DMS53 (cell line): ENCODE measurements around the gene IGFN1.
"Not testable (repeated sequence)": the region's sequence is repeated elsewhere in the genome, so short reads cannot be mapped to it uniquely, and the experiment has no call there.

ENCODE experiments used
- DNase-seq: peaks from one replicate; lab custom pipeline; 2025; lab: John Stamatoyannopoulos, UW

The IGFN1 gene

GRCh38 chr1:201250326-201251011 lies 59.8 kb downstream of the IGFN1 start:
- no peak for DNase-seq

DNA sequence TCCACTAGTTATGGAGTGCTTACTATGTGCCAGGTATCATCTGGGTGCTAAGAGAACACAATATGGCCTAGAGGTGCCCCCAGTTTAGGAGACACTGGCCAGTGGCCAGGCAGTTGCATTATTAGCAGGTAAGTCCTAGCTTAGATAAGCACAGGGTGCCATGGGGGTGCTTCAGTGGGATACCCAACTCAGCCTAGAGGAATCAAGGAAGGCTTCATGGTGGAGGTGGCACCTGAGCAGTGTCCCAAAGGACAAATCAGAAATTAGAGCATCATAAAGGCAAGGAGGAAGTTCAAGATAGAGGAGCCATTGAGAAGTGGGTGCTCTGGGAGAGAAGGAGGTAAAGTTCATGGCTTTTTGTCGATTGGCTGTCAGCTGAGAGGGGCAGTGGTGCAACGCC lies 60.8 kb downstream of the IGFN1 start:
- no peak for DNase-seq

- no peak for DNase-seq
Observed at GRCh38 chr1:201251851-201252430, 61.3 kb downstream of the IGFN1 start.

GRCh38 chr1:201252944-201253371 lies 62.3 kb downstream of the IGFN1 start:
- DNase-seq, result peak; percentile 68

DNA sequence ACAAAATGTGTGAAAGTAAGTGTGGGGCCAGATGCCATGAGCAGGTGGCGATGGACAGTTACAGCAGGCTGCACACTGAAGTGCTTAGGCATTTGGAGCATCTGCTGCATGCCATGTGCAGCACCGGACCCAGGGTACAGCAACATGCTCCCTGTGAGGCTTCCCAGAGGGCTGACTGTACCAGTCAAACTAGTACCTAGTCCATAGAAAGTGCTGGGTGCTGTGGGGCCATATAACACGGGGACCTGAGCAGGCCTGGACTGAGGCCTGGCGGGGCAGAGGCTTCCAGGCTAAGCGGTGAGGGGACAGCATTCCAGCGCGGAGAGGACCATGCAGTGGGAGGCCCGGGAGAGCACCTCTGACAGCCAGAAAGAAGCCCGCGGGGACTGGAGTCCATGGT lies 62.8 kb downstream of the IGFN1 start:
- peak; percentile 91 for DNase-seq

DNA sequence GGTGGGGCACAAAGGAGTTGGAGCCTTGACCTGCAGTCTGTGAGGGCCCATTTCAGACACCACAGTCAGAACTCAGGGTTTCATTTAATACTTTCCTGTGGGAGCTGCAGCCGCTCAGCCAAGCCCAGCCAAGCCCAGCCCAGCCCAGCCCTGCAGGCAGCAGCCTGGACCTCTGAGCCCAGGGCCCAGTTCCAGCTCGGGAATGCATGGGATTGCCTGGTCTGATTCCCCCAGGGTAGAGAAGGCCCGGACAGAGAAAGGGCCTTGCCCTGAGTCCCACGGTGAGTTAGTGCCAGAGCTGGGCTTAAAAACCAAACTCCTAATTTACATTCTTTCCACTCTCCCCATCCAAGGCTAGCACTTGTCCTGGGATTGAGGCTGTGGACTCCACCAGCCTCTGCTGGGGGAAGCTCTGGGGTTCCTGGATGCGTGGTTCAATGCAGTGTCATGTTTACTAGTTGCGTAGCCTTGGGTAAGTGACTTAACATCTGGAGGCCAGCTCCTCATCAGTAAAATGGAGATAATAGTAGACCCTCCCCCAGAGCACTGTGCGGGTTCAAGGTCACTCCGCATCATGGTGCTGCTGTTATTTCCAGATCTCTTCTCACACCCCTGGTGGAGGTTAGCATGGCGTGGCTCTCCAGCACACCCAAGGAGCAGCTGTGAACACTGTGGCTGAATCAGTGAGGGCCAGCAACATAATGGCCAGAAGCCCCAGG lies 63.4 kb downstream of the IGFN1 start:
- DNase-seq, result peak; percentile 43

- DNase-seq, result peak; percentile 78
Observed at GRCh38 chr1:201254625-201255478, 64.2 kb downstream of the IGFN1 start.

DNA sequence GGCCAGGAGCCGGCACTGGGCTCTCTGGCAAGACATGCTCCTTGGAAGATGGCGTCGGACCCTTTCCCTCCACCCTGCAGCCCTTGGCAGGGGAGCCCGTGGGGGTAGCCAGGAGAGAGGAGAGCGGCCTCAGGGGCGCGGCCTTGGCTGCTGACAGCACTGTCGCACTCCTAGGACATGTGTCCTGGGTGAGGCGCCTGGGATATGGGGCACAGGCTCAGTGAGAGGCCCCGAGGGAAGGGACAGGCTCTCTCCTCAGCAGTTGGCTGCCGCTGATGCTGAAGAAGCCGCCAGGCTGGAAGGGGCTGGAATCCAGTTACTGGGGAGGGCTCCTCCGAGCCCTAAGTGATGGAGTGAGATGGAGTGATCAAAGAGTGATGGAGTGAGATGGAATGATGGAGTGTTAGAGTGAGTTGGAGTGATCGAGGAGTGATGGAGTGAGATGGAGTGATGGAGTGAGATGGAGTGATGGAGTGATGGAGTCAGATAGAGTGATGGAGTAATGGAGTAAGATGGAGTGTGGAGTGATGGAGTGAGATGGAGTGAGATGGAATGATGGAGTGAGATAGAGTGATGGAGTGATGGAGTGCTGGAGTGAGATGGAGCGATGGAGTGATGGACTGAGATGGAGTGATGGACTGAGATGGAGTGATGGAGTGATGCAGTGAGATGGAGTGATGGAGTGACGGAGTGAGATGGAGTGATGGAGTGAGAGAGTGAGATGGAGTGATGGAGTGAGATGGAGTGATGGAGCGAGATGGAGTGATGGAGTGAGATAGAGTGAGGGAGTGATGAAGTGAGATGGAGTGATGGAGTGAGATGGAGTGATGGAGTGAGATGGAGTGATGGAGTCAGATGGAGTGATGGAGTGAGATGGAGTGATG lies 65.1 kb downstream of the IGFN1 start:
- DNase-seq, result no peak

DNA sequence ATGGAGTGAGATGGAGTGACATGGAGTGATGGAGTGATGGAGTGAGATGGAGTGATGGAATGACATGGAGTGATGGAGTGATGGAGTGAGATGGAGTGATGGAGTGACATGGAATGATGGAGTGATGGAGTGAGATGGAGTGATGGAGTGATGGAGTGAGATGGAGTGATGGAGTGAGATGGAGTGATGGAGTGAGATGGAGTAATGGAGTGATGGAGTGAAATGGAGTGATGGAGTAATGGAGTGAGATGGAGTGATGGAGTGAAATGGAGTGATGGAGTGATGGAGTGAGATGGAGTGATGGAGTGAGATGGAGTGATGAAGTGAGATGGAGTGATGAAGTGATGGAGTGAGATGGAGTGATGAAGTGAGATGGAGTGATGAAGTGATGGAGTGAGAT lies 67.5 kb downstream of the IGFN1 start:
- DNase-seq, result not testable (repeated sequence)

DNA sequence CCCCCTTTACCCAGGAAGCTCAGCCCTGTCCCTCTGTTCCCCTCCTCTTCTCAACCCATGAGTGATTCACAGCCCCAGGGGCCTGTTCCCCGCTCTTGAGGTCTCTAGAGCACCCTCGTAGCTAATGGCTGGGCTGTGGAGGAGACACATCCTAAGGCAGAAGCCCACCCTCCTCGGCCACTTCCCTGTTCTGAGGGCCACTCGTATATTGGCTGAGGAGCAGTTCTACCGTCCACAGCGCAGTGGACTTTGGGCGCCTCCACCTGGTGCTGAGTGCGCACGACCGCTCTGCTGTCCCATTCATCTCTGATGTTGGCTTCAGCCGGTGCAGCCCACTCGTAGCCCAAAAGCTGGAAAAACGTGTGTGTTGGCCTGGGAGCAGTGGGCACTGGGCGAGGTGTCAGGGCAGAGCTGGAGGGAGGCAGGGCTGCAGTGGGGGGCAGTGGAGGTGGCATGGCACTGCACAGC lies 68.2 kb downstream of the IGFN1 start:
- DNase-seq, result no peak

GRCh38 chr1:201259476-201260235 lies 69.0 kb downstream of the IGFN1 start:
- peak; percentile 90 for DNase-seq

DNA sequence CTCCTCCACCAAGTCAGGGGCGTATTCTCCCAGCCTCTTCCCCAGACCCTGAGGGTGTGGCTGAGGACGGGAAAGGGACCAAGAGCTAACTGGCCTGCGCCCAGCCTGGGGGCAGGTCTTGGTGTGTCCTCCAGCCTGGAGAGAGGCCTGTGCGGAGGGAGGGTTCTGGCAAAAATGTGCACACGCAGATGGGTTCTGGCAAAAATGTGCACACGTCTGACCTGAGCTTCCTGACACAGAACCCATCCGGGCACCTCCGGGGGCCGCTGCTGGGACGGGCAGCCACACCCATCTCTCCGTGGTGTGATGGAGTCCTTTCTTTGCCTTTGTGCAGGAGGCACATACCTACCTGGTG lies 69.6 kb downstream of the IGFN1 start:
- no peak for DNase-seq

DNA sequence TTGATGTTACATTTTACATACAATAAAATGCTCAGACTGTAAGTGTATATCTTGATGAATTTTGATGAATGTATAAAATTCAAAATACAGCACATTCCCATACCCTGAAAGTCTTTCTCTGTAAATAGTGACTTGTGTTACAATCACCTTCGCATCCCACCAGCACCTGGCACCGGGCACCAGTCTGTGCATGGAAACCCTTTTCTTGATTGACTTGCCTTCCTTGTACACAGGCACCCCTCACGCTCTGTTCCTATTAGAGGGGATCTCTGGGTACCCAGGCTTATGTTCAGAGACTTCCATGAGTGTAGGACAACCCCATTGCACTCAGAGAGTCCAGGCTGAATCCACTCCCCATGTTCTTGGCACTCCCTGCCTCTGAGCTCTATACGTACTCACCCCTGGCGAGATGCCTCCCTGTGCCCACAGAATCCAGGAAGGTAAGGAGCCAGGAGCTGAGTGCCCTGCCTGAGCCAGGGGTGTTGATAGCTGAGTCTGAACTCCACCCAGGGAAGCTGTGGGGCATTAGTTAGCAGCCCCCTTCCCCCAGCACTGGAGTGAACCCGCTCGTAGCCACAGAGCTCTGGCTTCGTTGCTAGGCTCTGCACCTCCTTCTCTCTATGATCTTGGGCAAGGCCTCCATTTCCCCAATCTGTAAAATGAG lies 70.2 kb downstream of the IGFN1 start:
- DNase-seq, result no peak

- DNase-seq, result no peak
Observed at GRCh38 chr1:201261771-201262547, 71.3 kb downstream of the IGFN1 start.

GRCh38 chr1:201262963-201263608 lies 72.5 kb downstream of the IGFN1 start:
- no peak for DNase-seq

DNA sequence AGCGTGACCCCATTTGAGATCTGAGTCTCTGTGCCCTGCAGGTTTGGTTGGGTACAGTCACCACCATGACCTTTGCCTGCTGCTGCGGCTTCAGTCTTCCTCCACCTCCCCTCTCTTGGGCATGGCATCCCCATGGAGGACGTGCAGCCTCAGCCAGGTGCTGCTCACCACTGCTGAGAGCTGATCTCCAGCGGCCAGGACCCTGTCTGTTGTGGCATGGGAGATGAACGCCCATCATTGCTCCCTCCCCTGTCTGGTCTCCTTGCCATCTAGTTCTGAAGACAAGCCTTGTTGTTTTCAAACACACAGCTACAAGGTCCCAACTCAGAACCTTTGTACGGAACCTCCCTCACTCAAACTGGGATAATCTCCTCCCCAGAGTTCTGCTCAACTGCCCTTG lies 73.4 kb downstream of the IGFN1 start:
- no peak for DNase-seq

DNA sequence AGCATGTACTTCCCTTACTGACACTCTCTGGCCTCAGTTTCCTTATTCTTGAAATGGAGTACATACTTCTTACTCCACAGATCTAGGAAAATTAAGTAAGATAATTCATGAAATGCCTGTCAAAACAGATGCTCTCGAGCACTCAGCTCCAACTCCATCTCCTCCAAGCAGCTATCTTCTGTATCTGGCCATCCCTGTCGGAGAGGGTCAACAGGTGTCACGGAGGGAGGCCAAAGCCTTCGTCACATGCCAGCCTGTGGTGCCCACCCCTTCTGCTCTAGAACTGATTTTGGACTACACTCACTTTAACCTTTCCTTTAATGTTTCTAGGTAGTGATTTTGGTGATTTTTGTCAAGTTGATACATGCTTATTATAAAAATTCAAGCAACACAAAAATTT lies 73.9 kb downstream of the IGFN1 start:
- DNase-seq, result no peak

DNA sequence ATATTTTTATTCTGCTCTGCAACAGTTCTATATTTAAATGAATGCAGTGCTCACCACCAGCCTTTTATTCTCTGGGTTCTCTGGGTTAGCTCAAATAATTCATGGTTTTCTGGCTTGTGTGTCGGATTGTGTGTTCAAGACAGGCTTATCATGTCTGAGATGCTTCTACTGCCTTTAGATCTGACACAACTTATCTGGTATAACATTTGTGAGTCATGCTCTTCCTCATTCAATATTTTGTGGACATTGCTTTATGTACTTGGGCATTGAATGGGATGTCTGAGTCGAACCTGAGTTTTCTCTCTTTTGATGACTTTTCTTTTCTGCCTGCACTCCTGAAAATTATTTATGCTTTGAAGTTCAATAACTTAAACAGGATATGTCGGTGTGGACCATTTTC lies 75.1 kb downstream of the IGFN1 start:
- DNase-seq, result peak; percentile 51

DNA sequence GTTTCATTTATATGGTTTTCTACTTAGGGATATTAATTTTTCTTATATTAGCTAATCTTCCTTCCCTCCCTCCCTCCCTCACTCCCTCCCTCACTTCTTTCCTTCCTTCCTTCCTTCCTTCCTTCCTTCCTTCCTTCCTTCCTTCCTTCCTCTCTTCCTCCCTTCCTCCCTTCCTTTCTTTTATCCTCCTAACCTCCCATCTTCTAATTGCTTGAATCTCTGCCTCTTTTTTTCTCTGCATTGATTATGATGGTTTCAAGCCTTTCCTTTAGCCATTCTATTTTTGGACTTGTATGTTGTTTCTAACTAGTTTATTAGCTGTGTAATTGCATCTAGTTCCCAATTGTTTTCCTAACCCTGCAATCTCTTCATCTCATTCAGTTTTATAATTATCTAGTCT lies 75.7 kb downstream of the IGFN1 start:
- DNase-seq, result no peak
